HUES6 (cell line): ENCODE measurements around the gene SLC5A3.

Source experiments
- H3K27ac ChIP-seq: 2 replicates; pipeline ENCODE4 v1.7.0; 2013; ENCODE audit warnings: low read depth, mild to moderate bottlenecking, low read length, inconsistent platforms
- H3K27me3 ChIP-seq: 2 replicates; pipeline ENCODE4 v1.6.1; 2013; ENCODE audit warnings: low read length; ENCODE audit not compliant: control insufficient read depth, insufficient read depth
- H3K36me3 ChIP-seq: 2 replicates; pipeline ENCODE4 v1.6.1; 2013; ENCODE audit warnings: low read length; ENCODE audit not compliant: control insufficient read depth, insufficient read depth
- H3K4me1 ChIP-seq: 2 replicates; pipeline ENCODE4 v1.6.1; 2013; ENCODE audit warnings: low read length; ENCODE audit not compliant: control insufficient read depth, insufficient read depth
- H3K4me3 ChIP-seq: 2 replicates; pipeline ENCODE4 v1.5.1; 2013; ENCODE audit warnings: low read depth, low read length
- H3K9ac ChIP-seq: one replicate; pipeline ENCODE4 v1.6.1; 2013; ENCODE audit warnings: mild to moderate bottlenecking, low read length
- H3K9me3 ChIP-seq: 2 replicates; pipeline ENCODE4 v1.6.1; 2013; ENCODE audit warnings: low read depth, low read length; ENCODE audit not compliant: control insufficient read depth, insufficient read depth

SLC5A3 gene

GRCh38 chr21:34039678-34040382 lies 33.5 kb upstream of the SLC5A3 start:
- H3K4me1 ChIP-seq, result peaks cover 7% of the 10 kb centered on the region; the same call in 1 of the 2 replicates
- H3K27ac ChIP-seq, result no peak overlapping the region
- no peak overlapping the region for H3K9ac ChIP-seq
- no peaks in the 10 kb centered on the region for H3K36me3 ChIP-seq
- no peaks in the 10 kb centered on the region for H3K27me3 ChIP-seq
- H3K4me3 ChIP-seq, result no peak overlapping the region
- no peaks in the 10 kb centered on the region for H3K9me3 ChIP-seq

- Histone ChIP-seq H3K27me3 (no peaks in the 10 kb centered on the region), H3K9ac (no peak overlapping the region), H3K9me3 (no peaks in the 10 kb centered on the region), H3K27ac (no peak overlapping the region), H3K4me3 (no peak overlapping the region), H3K4me1 (no peaks in the 10 kb centered on the region), H3K36me3 (no peaks in the 10 kb centered on the region)
Measured at GRCh38 chr21:34042735-34043134, 30.6 kb upstream of the SLC5A3 start.

- Histone ChIP-seq H3K27ac (no peak overlapping the region), H3K4me3 (no peak overlapping the region), H3K9me3 (no peaks in the 10 kb centered on the region), H3K36me3 (no peaks in the 10 kb centered on the region), H3K4me1 (no peaks in the 10 kb centered on the region), H3K27me3 (no peaks in the 10 kb centered on the region), H3K9ac (no peak overlapping the region)
Measured at GRCh38 chr21:34043333-34043732, 30.0 kb upstream of the SLC5A3 start.

GRCh38 chr21:34046917-34047316 lies 26.5 kb upstream of the SLC5A3 start:
- Histone ChIP-seq H3K4me1 (no peaks in the 10 kb centered on the region), H3K27ac (no peak overlapping the region), H3K27me3 (no peaks in the 10 kb centered on the region), H3K36me3 (no peaks in the 10 kb centered on the region), H3K9ac (no peak overlapping the region), H3K4me3 (no peak overlapping the region), H3K9me3 (no peaks in the 10 kb centered on the region)

- H3K9me3 ChIP-seq, result no peaks in the 10 kb centered on the region
- H3K36me3 ChIP-seq, result no peaks in the 10 kb centered on the region
- H3K27me3 ChIP-seq, result no peaks in the 10 kb centered on the region
- no peak overlapping the region for H3K9ac ChIP-seq
- H3K4me3 ChIP-seq, result no peak overlapping the region
- H3K4me1 ChIP-seq, result no peaks in the 10 kb centered on the region
- no peak overlapping the region for H3K27ac ChIP-seq
Measured at GRCh38 chr21:34047835-34048234, 25.5 kb upstream of the SLC5A3 start.

GRCh38 chr21:34052171-34052570 lies 21.2 kb upstream of the SLC5A3 start:
- H3K36me3 ChIP-seq, result no peaks in the 10 kb centered on the region
- no peak overlapping the region for H3K27ac ChIP-seq
- H3K4me1 ChIP-seq, result no peaks in the 10 kb centered on the region
- H3K4me3 ChIP-seq, result no peak overlapping the region
- H3K27me3 ChIP-seq, result no peaks in the 10 kb centered on the region
- H3K9me3 ChIP-seq, result no peaks in the 10 kb centered on the region
- H3K9ac ChIP-seq, result no peak overlapping the region

- no peak overlapping the region for H3K27ac ChIP-seq
- no peaks in the 10 kb centered on the region for H3K27me3 ChIP-seq
- H3K9ac ChIP-seq, result no peak overlapping the region
- no peaks in the 10 kb centered on the region for H3K4me1 ChIP-seq
- H3K9me3 ChIP-seq, result no peaks in the 10 kb centered on the region
- H3K36me3 ChIP-seq, result no peaks in the 10 kb centered on the region
- no peak overlapping the region for H3K4me3 ChIP-seq
Measured at GRCh38 chr21:34054259-34054658, 19.1 kb upstream of the SLC5A3 start.

GRCh38 chr21:34055615-34056014 lies 17.8 kb upstream of the SLC5A3 start:
- no peak overlapping the region for H3K27ac ChIP-seq
- no peak overlapping the region for H3K9ac ChIP-seq
- no peaks in the 10 kb centered on the region for H3K27me3 ChIP-seq
- no peaks in the 10 kb centered on the region for H3K9me3 ChIP-seq
- no peaks in the 10 kb centered on the region for H3K4me1 ChIP-seq
- H3K4me3 ChIP-seq, result no peak overlapping the region
- H3K36me3 ChIP-seq, result no peaks in the 10 kb centered on the region

GRCh38 chr21:34061983-34062382 lies 11.4 kb upstream of the SLC5A3 start:
- no peaks in the 10 kb centered on the region for H3K36me3 ChIP-seq
- H3K4me3 ChIP-seq, result no peak overlapping the region
- no peaks in the 10 kb centered on the region for H3K27me3 ChIP-seq
- H3K9ac ChIP-seq, result no peak overlapping the region
- no peaks in the 10 kb centered on the region for H3K4me1 ChIP-seq
- H3K27ac ChIP-seq, result no peak overlapping the region
- H3K9me3 ChIP-seq, result no peaks in the 10 kb centered on the region

- Histone ChIP-seq H3K4me1 (no peaks in the 10 kb centered on the region), H3K4me3 (no peak overlapping the region), H3K36me3 (no peaks in the 10 kb centered on the region), H3K9me3 (no peaks in the 10 kb centered on the region), H3K27ac (no peak overlapping the region), H3K9ac (no peak overlapping the region), H3K27me3 (no peaks in the 10 kb centered on the region)
Measured at GRCh38 chr21:34065027-34065426, 8.4 kb upstream of the SLC5A3 start.

GRCh38 chr21:34071683-34072082 lies 1.7 kb upstream of the SLC5A3 start:
- Histone ChIP-seq H3K9me3 (no peaks in the 10 kb centered on the region), H3K27me3 (peaks cover 8% of the 10 kb centered on the region; the same call in 1 of the 2 replicates), H3K4me1 (peaks cover 28% of the 10 kb centered on the region), H3K36me3 (no peaks in the 10 kb centered on the region), H3K27ac (no peak overlapping the region), H3K9ac (no peak overlapping the region), H3K4me3 (no peak overlapping the region)
